Esophagus muscularis mucosa (tissue), 4 donors: ENCODE data around the gene DIAPH3. TPM values are rescaled to one million over a fixed set of nuclear protein-coding genes. Genes with fewer than 3 reads are reported as not detected.

ENCODE experiments used
- DNase-seq: peaks from one replicate; pipeline ENCODE4 v3.0.0-alpha.2; 2017; ENCODE audit errors: extremely low spot score
- H3K27ac ChIP-seq, 4 donors: fragments of 200-600 bp; sonication (generic); replicated peaks in 1 of 4; 1 replicate in 3 of 4; 2 replicates in 1 of 4; pipeline ENCODE4 v1.5.1; 2016 to 2019; ENCODE audit warnings: mild to moderate bottlenecking in 1 of 4
- H3K27me3 ChIP-seq, 4 donors: fragments of 200-600 bp; sonication (generic); one replicate each; pipeline versions ENCODE4 v1.5.1 to v1.6.0; 2016 to 2019
- H3K36me3 ChIP-seq, 4 donors: fragments of 200-600 bp; sonication (generic); one replicate each; pipeline ENCODE4 v1.5.1; 2016 to 2019
- H3K4me1 ChIP-seq, 4 donors: fragments of 200-600 bp; sonication (generic); one replicate each; pipeline ENCODE4 v1.5.1; 2016 to 2019
- H3K4me3 ChIP-seq, 4 donors: fragments of 200-600 bp; sonication (generic); 1 replicate in 2 of 4; 2 replicates in 2 of 4; pipeline ENCODE4 v1.5.1; 2016 to 2019; ENCODE audit warnings: mild to moderate bottlenecking in 4 of 4, moderate library complexity in 1 of 4
- H3K9me3 ChIP-seq, 4 donors: fragments of 200-600 bp; sonication (generic); 1 replicate in 3 of 4; 2 replicates in 1 of 4; pipeline ENCODE4 v1.5.1; 2016 to 2019
- CTCF ChIP-seq, 3 experiments: fragments of 200-600 bp in 2 of 3; fragments of 450-650 bp in 1 of 3; sonication (generic) in 2 of 3; IDR thresholded peaks; one replicate each; pipeline ENCODE4 v1.5.1; 2017 to 2019; ENCODE audit warnings: antibody characterized with exemption in 3 of 3, mild to moderate bottlenecking in 2 of 3, moderate library complexity in 1 of 3
- EP300 ChIP-seq: sonication (generic); formaldehyde crosslinking; IDR thresholded peaks from one replicate; pipeline ENCODE4 v1.6.1; 2017; ENCODE audit warnings: antibody characterized with exemption
- POLR2A ChIP-seq: fragments of 450-650 bp; IDR thresholded peaks from one replicate; pipeline ENCODE4 v1.6.1; 2017; ENCODE audit warnings: antibody characterized with exemption, moderate library complexity, mild to moderate bottlenecking, low read depth
- POLR2AphosphoS5 ChIP-seq, 2 donors: sonication (generic); formaldehyde crosslinking; IDR thresholded peaks; one replicate each; pipeline ENCODE4 v1.6.1; 2017; ENCODE audit warnings: antibody characterized with exemption in 2 of 2
- WGBS: methylation state at CpG from one replicate; pipeline ENCODE4 v1.1.5; 2018; 5-methylcytosine and 5-hydroxymethylcytosine counted together
- intact Hi-C: fragments of 100-400 bp; cut with DNase I; formaldehyde crosslinking; loops from one replicate; pipeline ENCODE4 v1.15.1; 2023
- total RNA-seq, 4 donors: library from RNA; depleted of rRNA; stranded (reverse); fragments of >200 nt; gene quantifications; one replicate each; pipeline versions ENCODE4 v1.1.0 to v1.2.1, GENCODE V29; 2016

The DIAPH3 gene
- total RNA-seq, 4 donors from 2014 or later: under 0.01 to 1.0 (median 0.41) TPM

- intact Hi-C loops: no loop called here
Observed at GRCh38 chr13:59677430-59677829, 486.3 kb downstream of the DIAPH3 start.

GRCh38 chr13:59674616-59675015 is 489.1 kb downstream of the DIAPH3 start:
- H3K4me3 ChIP-seq: no peak overlapping the region
- WGBS: 100% methylated on average over 1 of the region's 1 CpG
- H3K36me3 ChIP-seq: no peaks in the 10 kb centered on the region
- no peak overlapping the region for H3K27ac ChIP-seq
- no peak for DNase-seq
- no peaks in the 10 kb centered on the region for H3K27me3 ChIP-seq
- intact Hi-C loops: no loop called here
- no peaks in the 10 kb centered on the region for H3K9me3 ChIP-seq
- TF ChIP-seq POLR2AphosphoS5 (IDR thresholded peaks at IDR 0.05) (no peak), POLR2A (no peak), EP300 (no peak), CTCF (IDR thresholded peaks at IDR 0.05) (no peak)
- peaks cover 6 to 17% (median 9%) of the 10 kb centered on the region in 4 donors for H3K4me1 ChIP-seq

More at GRCh38 chr13:59677430-59677829, 486.3 kb downstream of the DIAPH3 start:
- H3K27ac ChIP-seq: no peak overlapping the region
- no peak overlapping the region for H3K4me3 ChIP-seq
- no peak for DNase-seq
- peaks cover 6 to 18% (median 9%) of the 10 kb centered on the region in 4 donors for H3K4me1 ChIP-seq
- no peaks in the 10 kb centered on the region for H3K27me3 ChIP-seq
- no peaks in the 10 kb centered on the region for H3K9me3 ChIP-seq
- H3K36me3 ChIP-seq: no peaks in the 10 kb centered on the region
- TF ChIP-seq POLR2AphosphoS5 (IDR thresholded peaks at IDR 0.05): no peak
- no peak for TF ChIP-seq POLR2A
- no peak for TF ChIP-seq EP300
- TF ChIP-seq CTCF (IDR thresholded peaks at IDR 0.05): no peak

GRCh38 chr13:59673286-59673685 is 490.4 kb downstream of the DIAPH3 start:
- intact Hi-C loops: no loop called here
- Histone ChIP-seq H3K36me3 (no peaks in the 10 kb centered on the region), H3K9me3 (no peaks in the 10 kb centered on the region), H3K27ac (no peak overlapping the region), H3K4me1 (peaks cover 0 to 6% (median 6%) of the 10 kb centered on the region in 4 donors), H3K4me3 (no peak overlapping the region), H3K27me3 (no peaks in the 10 kb centered on the region)
- WGBS: 97% methylated on average over 1 of the region's 1 CpG
- TF ChIP-seq CTCF (IDR thresholded peaks at IDR 0.05) (no peak), POLR2AphosphoS5 (IDR thresholded peaks at IDR 0.05) (no peak), POLR2A (no peak), EP300 (no peak)
- no peak for DNase-seq

GRCh38 chr13:59672445-59672844 is 491.3 kb downstream of the DIAPH3 start:
- Histone ChIP-seq H3K9me3 (no peaks in the 10 kb centered on the region), H3K36me3 (no peaks in the 10 kb centered on the region), H3K27me3 (no peaks in the 10 kb centered on the region), H3K4me1 (no peaks in the 10 kb centered on the region), H3K4me3 (no peak overlapping the region), H3K27ac (no peak overlapping the region)
- DNase-seq: no peak
- intact Hi-C loops: no loop called here
- WGBS: 83% methylated on average over 4 of the region's 4 CpGs
- TF ChIP-seq EP300 (no peak), POLR2AphosphoS5 (IDR thresholded peaks at IDR 0.05) (no peak), CTCF (IDR thresholded peaks at IDR 0.05) (no peak), POLR2A (no peak)

GRCh38 chr13:59671881-59672280 is 491.8 kb downstream of the DIAPH3 start:
- no peak overlapping the region for H3K27ac ChIP-seq
- H3K27me3 ChIP-seq: no peaks in the 10 kb centered on the region
- WGBS: 100% methylated on average over 2 of the region's 2 CpGs
- H3K4me3 ChIP-seq: no peak overlapping the region
- no peak for DNase-seq
- intact Hi-C loops: no loop called here
- H3K4me1 ChIP-seq: peaks cover 0 to 2% (median 0%) of the 10 kb centered on the region in 4 donors
- no peaks in the 10 kb centered on the region for H3K36me3 ChIP-seq
- TF ChIP-seq CTCF (IDR thresholded peaks at IDR 0.05) (no peak), POLR2A (no peak)
- H3K9me3 ChIP-seq: no peaks in the 10 kb centered on the region
